Activated T-cell treated with anti-CD3 and anti-CD28 coated beads for 4 hours (primary cell): ENCODE data around the gene PTPN1.

Experiments
- DNase-seq: peaks from one replicate; pipeline ENCODE4 v3.0.0-alpha.2; 2020

The PTPN1 gene

GRCh38 chr20:50514750-50515149 lies 4.6 kb downstream of the PTPN1 start:
- DNase-seq: no peak

GRCh38 chr20:50515471-50516106 lies 5.4 kb downstream of the PTPN1 start:
- DNase-seq: no peak

- no peak for DNase-seq
Observed at GRCh38 chr20:50516180-50516934, 6.2 kb downstream of the PTPN1 start.

GRCh38 chr20:50516935-50517816 lies 7.0 kb downstream of the PTPN1 start:
- no peak for DNase-seq

GRCh38 chr20:50517817-50518154 lies 7.6 kb downstream of the PTPN1 start:
- no peak for DNase-seq

GRCh38 chr20:50518270-50518721 lies 8.1 kb downstream of the PTPN1 start:
- no peak for DNase-seq

GRCh38 chr20:50519036-50519762 lies 9.0 kb downstream of the PTPN1 start:
- no peak for DNase-seq

- no peak for DNase-seq
Observed at GRCh38 chr20:50520222-50520880, 10.2 kb downstream of the PTPN1 start.

- no peak for DNase-seq
Observed at GRCh38 chr20:50521221-50522052, 11.3 kb downstream of the PTPN1 start.

GRCh38 chr20:50522053-50522674 lies 12.0 kb downstream of the PTPN1 start:
- DNase-seq: no peak

- DNase-seq: no peak
Observed at GRCh38 chr20:50523552-50524167, 13.5 kb downstream of the PTPN1 start.

GRCh38 chr20:50525681-50526080 lies 15.5 kb downstream of the PTPN1 start:
- DNase-seq: no peak

- no peak for DNase-seq
Observed at GRCh38 chr20:50526403-50526989, 16.3 kb downstream of the PTPN1 start.

- no peak for DNase-seq
Observed at GRCh38 chr20:50527068-50527605, 17.0 kb downstream of the PTPN1 start.

GRCh38 chr20:50528129-50528528 lies 17.9 kb downstream of the PTPN1 start:
- no peak for DNase-seq

- no peak for DNase-seq
Observed at GRCh38 chr20:50528804-50529351, 18.7 kb downstream of the PTPN1 start.

GRCh38 chr20:50532221-50532620 lies 22.0 kb downstream of the PTPN1 start:
- no peak for DNase-seq

GRCh38 chr20:50533061-50533460 lies 22.9 kb downstream of the PTPN1 start:
- DNase-seq: no peak

GRCh38 chr20:50533464-50533863 lies 23.3 kb downstream of the PTPN1 start:
- no peak for DNase-seq
